NCI-H82 treated with DMSO at 0.1 percent for 48 hours (cell line): ENCODE data around the gene CDYL2.
"Not testable (repeated sequence)": the region's sequence is repeated elsewhere in the genome, so short reads cannot be mapped to it uniquely, and the experiment has no call there.

Experiments used
- DNase-seq: peaks from one replicate; lab custom pipeline; 2025; ENCODE audit not compliant: unreplicated experiment; lab: John Stamatoyannopoulos, UW

CDYL2 gene

DNA sequence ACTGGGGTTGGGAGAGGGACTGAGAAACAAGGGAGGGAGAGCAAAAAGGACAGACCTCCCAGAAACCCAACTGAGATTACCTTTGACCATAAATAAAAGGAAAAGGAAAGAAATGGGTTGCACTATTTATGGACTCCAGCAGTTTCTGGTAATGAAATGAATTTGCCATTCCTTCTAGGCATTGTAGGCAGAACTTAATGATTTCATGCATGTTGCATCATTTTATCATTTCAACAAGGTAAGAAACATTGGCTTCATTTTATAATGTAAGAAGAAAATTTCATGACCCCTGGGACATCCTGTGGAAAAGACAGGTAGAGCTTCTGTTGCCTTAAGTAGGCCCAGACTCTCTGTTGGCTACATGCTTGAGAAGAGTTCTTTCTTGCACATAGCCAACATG is 8.2 kb upstream of the CDYL2 start:
- DNase-seq, result no peak

DNA sequence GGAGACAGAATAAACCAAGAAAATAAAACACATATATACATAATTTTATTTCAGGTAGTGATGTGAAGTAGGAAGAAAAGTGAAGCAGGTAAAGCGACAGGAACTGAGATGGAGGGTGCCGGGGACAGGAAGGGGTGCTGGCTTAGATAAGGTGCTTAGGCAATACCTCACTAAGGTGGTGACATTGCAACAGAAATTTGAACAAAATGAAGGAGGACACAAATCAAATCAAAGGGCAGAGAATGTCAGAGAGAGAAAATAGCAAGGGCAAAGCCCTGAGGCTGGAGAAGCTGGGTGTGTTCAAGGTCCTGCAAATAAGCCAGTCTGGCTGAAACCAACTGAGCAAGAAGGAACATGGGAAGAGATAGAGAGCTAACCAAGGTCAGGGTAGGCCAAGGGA is 5.0 kb upstream of the CDYL2 start:
- DNase-seq, result no peak

DNA sequence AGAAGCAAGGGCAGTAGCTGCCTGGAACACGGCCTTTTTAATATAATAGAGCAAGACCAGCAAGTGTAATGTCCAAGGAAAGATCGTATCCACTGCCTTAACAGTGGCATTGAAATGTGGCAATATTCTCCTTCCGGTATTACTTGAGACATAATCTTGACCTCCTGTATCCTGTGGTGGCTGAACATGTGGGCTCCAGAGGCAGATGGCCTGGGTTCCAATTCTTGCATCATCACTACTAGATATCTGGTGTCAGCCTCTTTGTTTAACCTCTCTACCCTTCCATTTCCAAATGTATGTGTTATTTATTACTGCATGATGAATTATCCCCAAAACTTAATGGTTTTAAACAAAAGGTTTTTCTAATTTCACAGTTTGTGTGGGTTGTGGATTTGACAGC is 3.5 kb upstream of the CDYL2 start:
- DNase-seq, result no peak

DNA sequence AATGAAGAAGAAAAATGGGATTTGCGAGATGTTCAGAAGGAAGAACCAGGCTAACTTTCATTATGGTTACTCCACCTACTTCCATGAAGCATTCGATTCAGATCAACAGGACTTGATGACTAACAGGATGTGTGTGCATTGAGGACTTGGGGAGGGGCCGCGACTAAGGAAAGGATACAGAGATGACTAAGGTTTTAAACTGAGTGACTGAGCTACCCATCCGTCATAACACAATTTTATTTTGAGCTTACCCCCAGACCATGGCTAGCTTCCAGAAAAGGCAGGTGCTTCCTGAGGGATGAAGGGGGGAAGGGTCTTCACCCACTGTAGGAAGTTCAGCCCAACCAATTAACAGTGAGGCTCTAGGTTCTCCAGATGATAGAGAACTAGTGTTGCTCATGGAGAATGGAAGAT is 2.5 kb upstream of the CDYL2 start:
- DNase-seq, result no peak

DNA sequence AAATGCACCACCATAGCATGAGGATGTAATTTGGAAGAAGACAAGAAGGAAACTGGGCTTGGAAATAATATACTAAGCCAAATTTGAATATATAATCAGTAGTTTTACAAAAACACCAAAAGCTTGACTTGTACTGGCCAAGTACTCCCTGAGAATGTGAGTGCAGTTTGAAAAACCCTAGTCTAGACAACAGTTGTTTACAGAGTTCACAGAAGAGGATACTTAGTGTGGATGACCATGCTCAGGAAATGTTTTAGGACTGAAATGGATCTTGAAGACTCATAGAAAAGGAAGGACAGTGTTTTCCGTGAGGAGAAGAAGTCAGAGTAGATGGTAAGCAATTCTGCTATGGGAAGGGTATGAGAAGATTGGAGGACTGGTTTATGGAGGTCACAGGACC is 1.9 kb upstream of the CDYL2 start:
- no peak for DNase-seq

DNA sequence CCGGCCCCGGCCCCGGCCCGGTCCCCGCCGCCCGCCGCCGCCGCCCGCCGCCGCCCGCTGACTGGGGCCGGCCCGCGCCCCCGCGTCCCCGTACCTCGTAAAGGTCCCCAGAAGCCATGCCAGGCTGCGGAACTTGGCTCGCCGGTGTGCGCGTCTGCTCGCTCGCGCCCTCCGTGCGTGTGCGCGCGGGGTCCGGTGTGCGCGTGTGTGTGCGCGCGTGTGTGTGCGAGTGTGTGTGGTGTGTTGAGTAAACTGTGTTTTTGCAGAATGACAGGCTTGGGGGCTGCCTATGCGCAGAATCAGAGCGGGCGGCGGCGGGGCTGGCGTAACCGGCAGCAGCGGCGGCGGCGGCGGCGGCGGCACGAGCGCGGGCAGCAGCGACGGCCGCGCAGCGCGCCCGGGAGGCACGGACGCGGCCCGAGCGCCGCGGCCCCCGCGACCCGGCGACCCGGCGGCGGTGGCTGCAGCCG is 307 bp downstream of the CDYL2 start:
- DNase-seq, result no peak

DNA sequence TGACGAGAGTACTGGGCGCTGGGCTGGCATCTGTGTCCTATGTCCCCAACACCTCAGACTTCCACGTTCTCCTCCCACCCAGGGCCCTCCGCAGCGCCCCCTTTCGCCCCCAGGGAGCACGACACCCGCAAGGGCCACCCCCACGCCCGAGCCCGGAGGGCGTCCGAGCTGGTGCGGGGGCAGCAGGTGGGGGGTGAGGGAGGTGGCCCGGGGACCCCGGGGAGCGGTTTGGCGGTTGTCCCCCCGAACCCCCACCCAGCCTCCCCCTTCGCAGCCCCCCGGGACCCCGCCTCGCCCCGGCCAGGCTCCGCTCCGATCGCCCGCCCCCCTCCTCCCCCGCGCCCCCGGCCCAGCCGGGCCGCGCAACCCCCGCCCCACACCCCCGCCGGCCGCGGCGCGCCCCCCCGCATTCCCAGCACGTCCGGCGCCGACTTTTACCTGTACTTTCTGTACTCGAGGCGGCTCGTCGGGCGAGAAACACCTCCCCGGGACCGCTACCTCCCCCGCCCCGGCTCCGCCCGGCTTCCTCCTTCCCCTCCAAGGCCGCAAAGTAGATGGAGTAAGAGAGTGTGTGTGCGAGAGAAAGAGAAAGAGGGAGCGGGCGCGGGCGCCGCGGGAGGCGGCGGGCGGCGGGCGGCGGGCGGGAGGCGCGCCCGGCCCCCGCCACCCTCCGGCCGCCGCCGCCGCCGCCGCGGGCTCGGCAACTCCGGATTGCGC is 901 bp downstream of the CDYL2 start:
- no peak for DNase-seq

DNA sequence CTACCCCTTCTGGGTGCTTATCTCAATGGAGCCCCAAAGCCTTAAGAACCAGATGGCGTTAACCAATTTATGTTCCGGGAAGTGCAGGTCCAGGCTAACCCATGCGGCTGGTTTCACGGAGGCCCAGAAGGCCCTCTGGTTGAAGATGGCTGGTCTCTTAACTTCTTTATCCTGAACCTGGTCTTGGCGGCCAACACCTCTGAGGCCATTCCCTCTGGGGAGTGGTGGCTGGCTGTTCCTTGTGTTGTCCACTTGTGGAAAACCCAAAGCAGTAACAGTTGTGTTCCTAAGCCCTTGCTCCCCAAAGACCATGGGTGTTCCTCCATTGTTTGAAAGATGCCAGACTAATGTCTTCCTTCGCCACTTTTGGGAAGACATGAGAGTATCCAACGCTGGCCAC is 1.5 kb downstream of the CDYL2 start:
- no peak for DNase-seq

DNA sequence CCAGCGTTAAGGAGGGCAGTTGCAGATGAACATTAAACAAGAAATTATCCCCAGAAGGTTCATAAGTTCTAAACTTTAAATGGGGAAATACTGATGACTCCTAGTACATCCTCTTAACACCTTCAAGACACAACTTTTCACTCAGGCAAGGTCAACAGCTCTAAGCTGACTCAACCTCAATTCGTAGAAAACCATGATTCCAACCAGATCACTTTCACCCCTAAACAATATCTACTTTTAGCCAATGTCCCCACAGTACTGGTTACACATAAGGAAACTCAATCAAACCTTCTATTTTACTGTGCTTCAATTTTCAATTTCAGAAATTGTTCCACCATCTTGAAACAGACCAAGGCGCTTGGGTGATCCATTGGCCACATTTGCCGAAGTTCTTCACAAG is 2.3 kb downstream of the CDYL2 start:
- no peak for DNase-seq

DNA sequence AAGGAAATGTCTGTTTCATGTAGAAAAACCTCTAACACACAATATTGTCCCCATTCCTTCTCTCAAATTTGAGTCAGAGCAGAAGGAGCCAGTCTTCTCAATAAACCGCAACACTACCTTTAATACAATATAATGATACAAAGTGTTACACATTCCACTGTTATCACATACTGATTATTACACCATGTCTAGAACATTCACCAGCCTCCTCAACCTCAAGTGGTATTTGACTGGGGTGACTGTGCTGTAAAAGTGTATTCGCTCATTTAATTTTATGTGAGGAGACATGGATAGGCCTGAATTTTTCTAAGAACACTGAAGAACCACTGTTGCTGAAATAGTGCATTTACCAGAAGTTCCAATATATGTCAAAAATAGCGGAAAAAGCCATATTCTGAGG is 10.3 kb downstream of the CDYL2 start:
- DNase-seq, result no peak

DNA sequence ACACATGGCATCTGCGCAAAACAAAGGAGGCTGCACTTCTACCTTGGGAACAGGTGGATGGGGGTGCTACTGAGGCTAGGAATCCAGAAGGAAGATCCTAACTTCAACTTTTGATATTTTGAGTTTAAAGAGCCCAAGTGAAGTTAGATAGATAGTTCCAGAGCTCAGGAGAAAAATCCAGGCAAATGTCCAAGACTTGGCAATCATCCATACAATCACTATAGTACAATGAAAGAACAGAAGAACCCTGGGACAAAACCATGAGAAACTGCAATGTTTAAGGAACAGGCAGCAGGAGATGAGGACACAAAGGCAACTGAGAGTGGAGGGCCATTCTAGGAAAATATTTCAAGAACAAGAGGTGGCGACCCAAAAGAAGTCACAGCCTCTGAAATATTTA is 12.4 kb downstream of the CDYL2 start:
- no peak for DNase-seq

DNA sequence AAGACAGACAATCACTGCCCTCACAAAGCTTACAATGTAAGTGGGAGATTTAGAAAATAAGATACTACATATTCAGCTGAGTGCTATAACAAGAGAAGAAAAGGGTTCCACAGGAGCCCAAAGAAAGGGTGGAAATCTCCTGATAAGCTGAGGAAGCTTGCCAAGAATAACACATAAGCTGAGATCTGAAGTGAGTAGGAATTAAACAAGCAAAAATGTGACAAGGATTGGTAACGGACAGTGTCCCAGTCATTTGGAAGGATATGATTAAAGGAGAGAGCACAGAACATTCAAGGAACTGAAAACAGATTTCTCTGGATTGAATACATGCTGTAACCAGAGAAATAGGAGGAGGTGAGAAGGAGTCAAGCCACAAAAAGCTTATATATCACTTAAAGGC is 13.0 kb downstream of the CDYL2 start:
- no peak for DNase-seq

DNA sequence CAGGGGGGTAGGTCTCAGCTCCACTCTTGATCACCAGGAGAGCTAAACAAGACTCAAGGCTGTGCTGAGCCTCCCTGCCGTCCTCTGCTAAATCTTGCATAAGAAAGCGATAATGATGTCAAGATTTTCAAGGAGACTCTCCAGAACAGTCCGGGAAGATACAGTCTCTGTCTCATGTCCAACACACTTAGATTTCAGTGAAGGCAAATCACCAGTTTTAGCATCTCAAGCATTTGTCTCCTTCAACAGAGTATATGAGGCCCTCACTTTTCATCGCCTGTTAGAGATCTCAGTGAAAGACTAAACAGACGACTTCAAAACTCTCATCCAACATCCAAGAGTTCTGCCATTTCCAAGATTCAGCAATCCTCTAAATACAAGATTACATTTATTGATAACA is 13.6 kb downstream of the CDYL2 start:
- DNase-seq, result no peak

DNA sequence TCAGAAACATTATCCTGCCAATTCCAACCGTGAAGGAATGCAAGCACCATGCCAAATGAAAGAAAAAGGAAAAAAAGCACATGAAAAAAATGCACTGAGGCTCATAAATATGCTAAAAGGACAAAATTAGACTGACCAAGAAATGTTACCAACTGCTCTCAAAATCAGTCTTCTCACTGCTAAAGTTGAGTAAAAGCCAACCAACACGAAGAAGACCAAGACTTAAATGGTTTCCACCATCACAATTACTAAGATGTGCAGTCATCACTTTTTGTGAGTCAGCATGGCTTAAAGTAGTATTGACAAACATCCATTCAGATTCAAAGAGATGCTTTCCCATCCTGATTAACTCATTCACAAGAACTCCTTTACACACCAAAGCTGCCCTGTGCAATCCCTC is 16.4 kb downstream of the CDYL2 start:
- DNase-seq, result no peak

DNA sequence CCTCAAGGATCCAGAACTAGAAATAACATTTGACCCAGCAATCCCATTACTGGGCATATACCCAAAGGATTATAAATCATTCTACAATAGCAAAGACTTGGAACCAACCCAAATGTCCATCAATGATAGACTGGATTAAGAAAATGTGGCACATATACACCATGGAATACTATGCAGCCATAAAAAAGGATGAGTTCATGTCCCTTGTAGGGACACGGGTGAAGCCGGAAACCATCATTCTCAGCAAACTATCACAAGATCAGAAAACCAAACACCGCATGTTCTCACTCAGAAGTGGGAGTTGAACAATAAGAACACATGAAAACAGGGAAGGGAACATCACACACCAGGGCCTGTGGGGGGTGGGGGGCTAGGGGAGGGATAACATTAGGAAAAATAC is 17.8 kb downstream of the CDYL2 start:
- not testable (repeated sequence) for DNase-seq

DNA sequence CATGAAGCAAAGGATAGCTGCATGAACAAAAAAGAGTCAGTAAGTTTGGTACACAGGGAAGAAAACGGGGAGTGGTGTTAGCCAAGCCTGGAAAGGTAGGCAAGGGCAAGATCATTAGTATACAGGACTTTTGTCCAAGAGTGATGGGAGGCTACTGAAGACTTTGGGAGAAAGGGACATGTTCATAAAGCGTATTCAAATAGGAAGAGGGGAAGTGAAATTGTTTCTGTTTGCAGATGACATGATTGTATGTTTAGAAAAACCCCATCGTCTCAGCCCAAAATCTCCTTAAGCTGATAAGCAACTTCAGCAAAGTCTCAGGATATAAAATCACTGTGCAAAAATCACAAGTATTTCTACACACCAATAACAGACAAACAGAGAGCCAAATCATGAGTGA is 19.4 kb downstream of the CDYL2 start:
- no peak for DNase-seq

DNA sequence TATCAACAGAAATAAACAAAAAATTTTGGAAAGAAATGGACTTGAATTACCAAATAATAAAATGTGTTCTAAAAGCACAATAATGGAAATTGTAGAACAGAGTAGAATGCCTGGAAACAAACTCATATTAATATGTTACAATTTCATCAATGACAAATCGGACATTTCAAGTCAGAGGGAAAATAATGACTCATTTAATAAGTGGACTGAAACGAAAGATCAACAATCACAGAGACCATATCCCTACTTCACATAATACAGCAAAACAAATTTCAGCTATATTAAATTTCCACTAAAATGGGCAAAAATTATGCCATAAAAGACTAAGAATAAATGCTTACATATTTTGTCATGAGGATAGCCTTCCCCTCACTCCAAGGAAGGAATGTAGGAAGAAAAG is 25.7 kb downstream of the CDYL2 start:
- no peak for DNase-seq

DNA sequence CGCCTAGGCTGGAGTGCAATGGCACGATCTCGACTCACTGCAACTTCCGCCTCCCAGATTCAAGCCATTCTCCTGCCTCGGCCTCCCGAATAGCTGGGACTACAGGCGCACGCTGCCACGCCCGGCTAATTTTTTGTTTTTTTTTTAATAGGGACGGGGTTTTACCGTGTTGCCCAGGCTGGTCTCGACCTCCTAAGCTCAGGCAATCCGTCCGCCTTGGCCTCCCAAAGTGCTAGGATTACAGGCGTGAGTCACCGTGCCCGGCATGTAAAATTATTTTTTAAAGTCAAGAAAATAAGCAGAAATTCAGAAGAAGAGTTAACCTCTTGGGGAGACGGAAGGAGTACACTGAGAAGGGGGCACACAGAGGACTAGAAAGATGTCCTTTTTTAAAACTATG is 27.5 kb downstream of the CDYL2 start:
- DNase-seq, result no peak

DNA sequence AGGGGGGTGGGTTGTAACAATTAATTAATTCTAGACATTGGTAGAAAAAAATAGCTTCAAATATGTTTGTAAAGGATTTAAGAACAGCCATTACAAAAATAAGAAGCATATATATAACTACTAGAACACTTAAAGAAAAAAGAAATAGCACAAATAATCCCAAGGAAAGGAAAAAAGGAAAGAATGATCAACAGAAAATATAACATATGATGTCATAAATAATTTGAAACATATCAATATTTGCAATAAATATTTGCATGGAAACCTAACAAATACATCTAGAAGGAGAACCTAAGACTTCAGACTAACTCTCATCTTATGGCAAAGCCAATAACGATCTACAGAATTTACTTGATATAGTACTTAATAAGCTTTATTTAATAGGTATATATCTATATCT is 28.9 kb downstream of the CDYL2 start:
- DNase-seq, result no peak

DNA sequence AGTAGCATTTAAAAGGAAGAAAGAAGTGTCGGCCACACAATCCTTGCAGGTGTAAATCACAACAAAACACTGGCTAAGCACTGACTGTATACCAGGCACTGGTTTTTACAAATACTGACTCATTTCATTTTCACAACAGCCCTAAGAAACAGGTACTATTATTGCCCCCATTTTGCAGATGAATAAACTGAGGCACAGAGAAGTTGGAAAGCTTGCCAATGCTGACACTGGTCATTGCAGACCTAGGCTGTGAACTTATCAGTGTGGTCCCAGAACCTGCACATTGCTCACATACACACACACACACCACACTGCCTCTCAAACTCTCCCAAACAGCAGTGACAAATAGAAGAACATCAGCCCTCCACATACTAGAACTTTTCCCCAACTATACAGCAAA is 37.6 kb downstream of the CDYL2 start:
- DNase-seq, result no peak

DNA sequence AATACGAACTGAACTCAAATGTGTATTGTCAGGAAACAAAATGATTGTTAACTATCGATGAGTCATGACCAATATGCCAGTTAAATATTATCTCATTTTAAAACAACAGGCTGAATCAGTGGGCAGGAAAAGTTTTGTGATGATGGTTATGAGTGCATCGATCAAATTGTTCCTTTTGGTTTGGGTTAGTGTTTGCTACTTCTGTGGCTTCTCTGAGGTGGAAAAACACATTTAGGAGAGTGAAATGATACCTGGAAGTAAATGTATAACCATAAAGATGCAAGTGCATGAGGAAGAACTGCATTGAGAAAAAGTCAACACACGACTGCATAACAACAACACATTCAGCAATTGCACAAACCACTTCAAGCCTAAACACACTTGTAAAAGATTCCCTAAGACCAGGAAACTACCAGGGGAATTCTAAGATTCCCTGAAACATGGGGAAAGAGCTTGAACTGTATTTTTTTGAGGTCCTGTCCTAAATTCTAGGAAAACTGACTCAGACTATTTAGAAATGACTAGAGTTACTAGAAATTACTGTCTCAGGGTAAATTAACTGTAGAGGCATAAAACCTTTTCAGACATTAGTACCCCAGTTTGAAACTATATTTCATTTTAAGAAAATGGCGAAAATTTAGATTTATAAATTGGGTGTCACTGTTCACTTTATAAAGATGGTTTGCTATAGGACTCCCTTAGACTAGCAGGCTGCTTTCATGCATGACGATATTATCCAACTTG is 44.8 kb downstream of the CDYL2 start:
- no peak for DNase-seq

DNA sequence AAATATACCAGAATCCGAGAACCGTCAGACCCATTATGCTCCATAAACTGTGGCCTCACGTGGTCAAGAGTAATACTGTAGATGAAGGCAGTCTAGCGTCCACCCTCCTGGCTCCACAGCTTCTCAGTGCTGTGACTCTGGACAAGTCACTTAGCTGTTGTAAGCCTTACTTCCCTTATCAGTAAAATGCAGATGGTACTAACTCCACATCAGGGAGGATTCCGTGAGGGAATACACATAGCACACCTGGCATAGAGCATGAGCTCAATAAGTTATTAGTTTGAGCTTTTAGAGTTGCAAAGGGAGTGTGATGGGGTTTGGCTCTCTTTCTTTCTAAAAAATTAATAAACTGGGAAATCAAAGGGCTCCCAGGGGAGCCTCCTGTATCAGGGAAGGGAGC is 49.9 kb downstream of the CDYL2 start:
- no peak for DNase-seq

DNA sequence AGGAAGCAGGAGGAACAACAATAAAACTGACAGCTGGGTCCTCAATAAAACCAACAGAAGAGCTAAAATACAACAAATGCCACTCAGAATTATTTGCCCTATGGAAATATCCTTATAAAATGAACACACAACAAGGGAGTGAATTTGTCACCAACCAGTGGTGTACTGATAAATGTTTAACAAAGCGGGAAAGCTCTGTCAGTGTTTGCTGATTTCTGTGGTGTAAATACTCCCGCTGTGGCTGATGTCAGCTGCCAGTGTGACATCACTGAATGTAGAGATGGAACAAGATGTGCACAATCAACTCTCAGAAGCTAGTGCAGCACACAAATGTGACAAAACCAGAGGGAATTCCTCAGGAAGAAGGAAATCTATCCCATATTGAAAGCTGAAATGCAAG is 51.9 kb downstream of the CDYL2 start:
- DNase-seq, result no peak
